H1 (cell line): ENCODE results near the gene BMERB1. TPM values are rescaled to one million over a fixed set of nuclear protein-coding genes. Genes with fewer than 3 reads are reported as not detected.

Experiments
- RAD21 ChIP-seq, 2 experiments: IDR thresholded peaks in 1 of 2; conservative IDR thresholded peaks in 1 of 2; 2 replicates each; pipeline ENCODE4 v1.6.1; 2011; ENCODE audit warnings: low read depth in 2 of 2, low read length in 2 of 2, improper control_type of control experiment in 1 of 2, inconsistent platforms in 1 of 2, mild to moderate bottlenecking in 1 of 2, moderate library complexity in 1 of 2
- RNF2 ChIP-seq: fragments of 200-900, 300-1000 bp; sonication (generic); IDR thresholded peaks from 2 replicates; pipeline ENCODE4 v1.7.1; 2016; ENCODE audit warnings: borderline replicate concordance, low read depth, mild to moderate bottlenecking, antibody characterized with exemption, low read length; ENCODE audit not compliant: poor library complexity, severe bottlenecking; ENCODE audit errors: missing control alignments
- ZNF274 ChIP-seq: IDR thresholded peaks from 2 replicates; pipeline ENCODE4 v1.7.0; 2012; ENCODE audit warnings: low read length, borderline replicate concordance; ENCODE audit errors: extremely low read depth
- polyA plus RNA-seq, 7 experiments: library from polyadenylated mRNA; depleted of rRNA in 3 of 7; stranded (reverse) in 5 of 7; unstranded in 2 of 7; fragments of >200 nt in 5 of 7; fragments of 200-250 nt in 2 of 7; gene quantifications; 1 replicate in 5 of 7; 2 replicates in 1 of 7; 4 replicates in 1 of 7; pipeline versions ENCODE4 v1.2.1 to v1.2.3, GENCODE V29; 2011 to 2013; ENCODE audit warnings: missing spikeins in 2 of 7, mixed read lengths in 2 of 7
- total RNA-seq: library from RNA; stranded (reverse); fragmentation: NEBNext Ultra II Directional; extraction: Animal tissue kit (Norgen Biotek cat#: 25700); gene quantifications from 2 replicates; pipeline ENCODE4 v1.2.1, GENCODE V29; 2021

Gene BMERB1
- total and polyA plus RNA-seq, 2 of the 8 experiments (the other 6 are each of a cell fraction or from before 2014, with no cell fraction given) = 23.5 to 27.1 TPM

DNA sequence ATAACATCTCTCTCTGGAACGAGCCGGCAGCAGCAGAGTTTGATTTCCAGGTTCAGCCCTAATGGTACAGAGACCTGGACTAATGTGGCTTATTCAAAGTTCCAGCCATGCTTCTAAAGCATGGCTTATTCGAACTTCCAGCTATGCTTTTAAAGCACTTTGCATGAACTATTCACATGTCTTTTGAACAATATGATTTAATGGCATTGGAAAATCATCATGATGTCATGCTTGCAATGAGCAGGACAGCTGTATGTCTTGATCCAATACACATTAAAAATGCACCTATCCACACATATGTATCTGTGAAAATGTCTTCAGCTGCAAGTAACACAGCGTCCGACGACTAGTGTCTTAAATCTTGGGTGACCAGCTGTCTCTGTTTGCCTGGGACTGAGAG, 122.9 kb downstream of the BMERB1 start (continued):
- TF ChIP-seq ZNF274 (no peak), RNF2 (no peak), RAD21 (IDR thresholded peaks at IDR 0.05 in 1 of 2, conservative IDR thresholded peaks at IDR 0.05 in 1 of 2; ENCODE audit: low read depth in 2 of 2, low read length in 2 of 2) (no peak)
